K562 (cell line): ENCODE data around the gene FHIT. TPM values are rescaled to one million over a fixed set of nuclear protein-coding genes. Genes with fewer than 3 reads are reported as not detected.

Experiments
- CREB3L1 ChIP-seq: fragments of 450-650 bp; IDR thresholded peaks from 2 replicates; pipeline ENCODE4 v1.6.1; 2014; ENCODE audit warnings: low read depth, mild to moderate bottlenecking, moderate library complexity, borderline replicate concordance
- LARP7 ChIP-seq: fragments of 450-650 bp; IDR thresholded peaks from 2 replicates; pipeline ENCODE4 v1.6.1; 2016
- SNRNP70 ChIP-seq: fragments of 200-400 bp; formaldehyde crosslinking; optimal IDR thresholded peaks from 2 replicates; pipeline ENCODE3; 2017; ENCODE audit warnings: low read depth, low read length
- U2AF2 ChIP-seq: fragments of 200-400 bp; formaldehyde crosslinking; optimal IDR thresholded peaks from 2 replicates; pipeline ENCODE3; 2017; ENCODE audit warnings: low read depth, mild to moderate bottlenecking, low read length
- ZBTB43 ChIP-seq: sonication (generic); formaldehyde crosslinking; IDR thresholded peaks from 2 replicates; pipeline ENCODE4 v1.8.0; 2023; ENCODE audit warnings: mild to moderate bottlenecking, missing genetic modification reagents
- ZNF217 ChIP-seq: sonication (generic); formaldehyde crosslinking; IDR thresholded peaks from 2 replicates; pipeline ENCODE4 v1.8.0; 2022; ENCODE audit warnings: mild to moderate bottlenecking, missing genetic modification reagents
- ZNF407 ChIP-seq: fragments of 450-650 bp; IDR thresholded peaks from 2 replicates; pipeline ENCODE4 v1.6.1; 2016; ENCODE audit warnings: low read depth
- ZNF780A ChIP-seq: fragments of 250-450 bp; sonication (Bioruptor Pico); IDR thresholded peaks from 2 replicates; pipeline ENCODE4 v1.5.0; 2021; ENCODE audit warnings: mild to moderate bottlenecking
- polyA plus RNA-seq, 8 experiments: library from polyadenylated mRNA; depleted of rRNA in 4 of 8; stranded (reverse) in 5 of 8; unstranded in 3 of 8; fragments of >200 nt; fragmentation: Nextera tagmentation in 2 of 8; fragmentation: Illumina TruSeq in 1 of 8; extraction: Ambion mirVana in 2 of 8; extraction: Trizol in 1 of 8; gene quantifications; 2 replicates each; pipeline versions ENCODE4 v1.2.1 to v1.2.3, GENCODE V29; 2011 to 2014; ENCODE audit warnings: inconsistent platforms in 1 of 8, missing spikeins in 1 of 8
- total RNA-seq, 7 experiments: library from RNA; depleted of rRNA in 6 of 7; stranded (reverse); fragments of >200 nt in 6 of 7; fragmentation: Illumina TruSeq in 2 of 7; extraction: Trizol in 2 of 7; gene quantifications; 2 replicates each; pipeline versions ENCODE4 v1.2.1 to v1.2.3, GENCODE V29; 2011 to 2021; ENCODE audit warnings: low replicate concordance in 1 of 7

FHIT gene
- total and polyA plus RNA-seq, 9 of the 15 experiments (the other 6 are each of a cell fraction or from before 2014, with no cell fraction given) = 1.7 to 9.1 (median 4.3) TPM

- no peak for TF ChIP-seq ZNF407
- TF ChIP-seq U2AF2 = no peak
- TF ChIP-seq ZNF780A (CRISPR knock-in tag) = no peak
- TF ChIP-seq CREB3L1 = no peak
- no peak for TF ChIP-seq ZBTB43 (CRISPR knock-in tag)
- TF ChIP-seq LARP7 = no peak
- no peak for TF ChIP-seq SNRNP70
- TF ChIP-seq ZNF217 (CRISPR knock-in tag) = no peak
Observed at GRCh38 chr3:59872128-59872527, 1379.1 kb downstream of the FHIT start (continued).
